Activated CD8-positive, alpha-beta T cell treated with anti-CD3 and anti-CD28 coated beads for 36 hours (primary cell): ENCODE data around the gene HOXB7. TPM values are rescaled to one million over a fixed set of nuclear protein-coding genes. Genes with fewer than 3 reads are reported as not detected.

Source experiments
- ATAC-seq: fragments of 200-7000 bp; cut with Tn5 transposase; one replicate; pipeline ENCODE4 v1.10.0; 2021; ENCODE audit warnings: mild to moderate bottlenecking, moderate library complexity
- CTCF ChIA-PET: fragments of 350-600 bp; sonication (Branson Sonifier 250); formaldehyde crosslinking; loops from one replicate; lab custom pipeline; 2021; ENCODE audit warnings: antibody characterized with exemption; lab: Charles Lee
- POLR2A ChIA-PET: fragments of 350-600 bp; sonication (Branson Sonifier 250); formaldehyde crosslinking; loops from one replicate; lab custom pipeline; 2021; ENCODE audit warnings: antibody characterized with exemption; lab: Charles Lee
- DNase-seq: peaks from one replicate; pipeline ENCODE4 v3.0.0-alpha.2; 2020
- H3K27ac Mint-ChIP-seq: one replicate; pipeline ENCODE4 v1.8.0; 2021; ENCODE audit warnings: mild to moderate bottlenecking, mixed read lengths
- H3K27me3 Mint-ChIP-seq: one replicate; pipeline ENCODE4 v1.8.0; 2021; ENCODE audit warnings: mixed read lengths
- H3K36me3 Mint-ChIP-seq: one replicate; pipeline ENCODE4 v1.8.0; 2021; ENCODE audit warnings: low read depth, mixed read lengths
- H3K4me1 Mint-ChIP-seq: one replicate; pipeline ENCODE4 v1.8.0; 2021; ENCODE audit warnings: low read depth, mixed read lengths
- H3K4me3 Mint-ChIP-seq: one replicate; pipeline ENCODE4 v1.8.0; 2021; ENCODE audit warnings: mild to moderate bottlenecking, moderate library complexity, mixed read lengths
- H3K9me3 Mint-ChIP-seq: one replicate; pipeline ENCODE4 v1.8.0; 2021; ENCODE audit warnings: mixed read lengths
- CTCF ChIP-seq: fragments of 200-600 bp; IDR thresholded peaks from one replicate; pipeline ENCODE4 v1.8.0; 2022; ENCODE audit warnings: antibody characterized with exemption, mild to moderate bottlenecking
- intact Hi-C: fragments of 100-400 bp; cut with micrococcal nuclease; formaldehyde crosslinking; loops from one replicate; pipeline ENCODE4 v1.10.0; 2022
- total RNA-seq, 2 experiments: library from RNA; stranded (reverse); gene quantifications; one replicate each; pipeline ENCODE4 v1.2.3, GENCODE V29; 2021

Gene HOXB7
- total RNA-seq, 2 experiments from 2014 or later = 0.50 to 1.0 TPM

- Mint-ChIP-seq H3K4me3 (peak overlapping the region; percentile 88), H3K4me1 (peaks cover 25% of the 10 kb centered on the region), H3K9me3 (no peaks in the 10 kb centered on the region), H3K27ac (no peak overlapping the region), H3K27me3 (peaks cover 70% of the 10 kb centered on the region), H3K36me3 (no peaks in the 10 kb centered on the region)
- no peak for TF ChIP-seq CTCF
- POLR2A ChIA-PET = interaction anchor here (0.8 to 1.0 kb wide), 2 partner anchors 15 to 27 kb away, joined by 3 to 4 read pairs; no protein-coding TSS in a partner anchor
- CTCF ChIA-PET = interaction anchor here (0.6 to 6.3 kb wide), 9 partner anchors 9 to 302 kb away, joined by 3 to 45 read pairs (median 3); partner anchors contain the start of gene HOXB5
- ATAC-seq = no peak
- intact Hi-C loops = loop anchor here (10.0 kb wide), 1 partner anchor 115 kb away; the partner anchor contains the start of genes HOXB13, PRAC1 and PRAC2
- DNase-seq = no peak
These were observed 997 bp downstream of the HOXB7 start for GRCh38 chr17:48609759-48610281.

DNA sequence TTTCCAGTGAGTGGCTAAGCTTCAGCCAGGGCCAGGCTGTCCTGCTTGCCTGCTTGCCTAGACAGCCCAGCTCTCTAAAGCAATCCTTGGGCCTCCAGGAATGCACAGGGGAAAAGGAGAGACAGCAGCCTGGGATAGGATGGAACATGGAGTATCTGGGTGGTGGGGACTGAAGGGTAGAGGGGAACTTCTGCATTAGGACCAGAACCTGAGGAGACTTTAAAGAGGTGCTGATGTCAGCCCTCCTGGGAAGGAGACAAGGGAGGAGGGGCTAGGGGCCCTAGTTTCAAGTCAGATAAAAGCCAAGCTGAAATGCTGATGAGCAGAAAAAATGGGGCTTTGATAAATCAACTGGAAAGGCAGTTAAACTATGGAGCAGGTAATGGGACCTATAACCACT, 1.8 kb downstream of the HOXB7 start:
- Mint-ChIP-seq H3K27me3 (peaks cover 73% of the 10 kb centered on the region), H3K27ac (no peak overlapping the region), H3K36me3 (no peaks in the 10 kb centered on the region), H3K4me3 (no peak overlapping the region), H3K9me3 (no peaks in the 10 kb centered on the region), H3K4me1 (peaks cover 22% of the 10 kb centered on the region)
- DNase-seq = no peak
- CTCF ChIA-PET = interaction anchor here (1.1 to 6.3 kb wide), 6 partner anchors 8 to 301 kb away, joined by 3 to 45 read pairs (median 4); partner anchors contain the start of gene HOXB5
- intact Hi-C loops = no loop called here
- TF ChIP-seq CTCF = no peak
- ATAC-seq = no peak
- POLR2A ChIA-PET = interaction anchor here (0.8 to 1.5 kb wide), 3 partner anchors 14 to 53 kb away, joined by 3 read pairs; no protein-coding TSS in a partner anchor

GRCh38 chr17:48608494-48608834, 2.4 kb downstream of the HOXB7 start:
- intact Hi-C loops = no loop called here
- TF ChIP-seq CTCF = no peak
- Mint-ChIP-seq H3K36me3 (no peaks in the 10 kb centered on the region), H3K4me3 (no peak overlapping the region), H3K9me3 (no peaks in the 10 kb centered on the region), H3K27me3 (peaks cover 71% of the 10 kb centered on the region), H3K27ac (no peak overlapping the region), H3K4me1 (peaks cover 21% of the 10 kb centered on the region)
- POLR2A ChIA-PET = interaction anchor here (1.0 to 1.5 kb wide), 2 partner anchors 14 to 53 kb away, joined by 3 read pairs; no protein-coding TSS in a partner anchor
- ATAC-seq = no peak
- CTCF ChIA-PET = interaction anchor here (1.1 to 6.3 kb wide), 4 partner anchors 14 to 115 kb away, joined by 3 to 45 read pairs (median 3); partner anchors contain the start of gene HOXB5
- DNase-seq = no peak

GRCh38 chr17:48606892-48607614, 3.8 kb downstream of the HOXB7 start:
- H3K4me3 Mint-ChIP-seq = no peak overlapping the region
- no peak for DNase-seq
- peaks cover 17% of the 10 kb centered on the region for H3K4me1 Mint-ChIP-seq
- H3K9me3 Mint-ChIP-seq = no peaks in the 10 kb centered on the region
- ChIA-PET POLR2A (interaction anchor here (0.7 kb wide), 1 partner anchor 11 kb away, joined by 3 read pairs; no protein-coding TSS in a partner anchor), CTCF (interaction anchor here (0.8 to 6.3 kb wide), 4 partner anchors 13 to 344 kb away, joined by 3 to 45 read pairs (median 8); partner anchors contain the start of gene HOXB5)
- no peak overlapping the region for H3K27ac Mint-ChIP-seq
- no peak for ATAC-seq
- intact Hi-C loops = no loop called here
- TF ChIP-seq CTCF = no peak
- peaks cover 74% of the 10 kb centered on the region for H3K27me3 Mint-ChIP-seq
- no peaks in the 10 kb centered on the region for H3K36me3 Mint-ChIP-seq
